ENCODE measurements around the gene PAGE5. TPM values are rescaled to one million over a fixed set of nuclear protein-coding genes. Genes with fewer than 3 reads are reported as not detected.

The PAGE5 gene
- total RNA-seq, 1 experiment from 2014 or later: not detected

DNA sequence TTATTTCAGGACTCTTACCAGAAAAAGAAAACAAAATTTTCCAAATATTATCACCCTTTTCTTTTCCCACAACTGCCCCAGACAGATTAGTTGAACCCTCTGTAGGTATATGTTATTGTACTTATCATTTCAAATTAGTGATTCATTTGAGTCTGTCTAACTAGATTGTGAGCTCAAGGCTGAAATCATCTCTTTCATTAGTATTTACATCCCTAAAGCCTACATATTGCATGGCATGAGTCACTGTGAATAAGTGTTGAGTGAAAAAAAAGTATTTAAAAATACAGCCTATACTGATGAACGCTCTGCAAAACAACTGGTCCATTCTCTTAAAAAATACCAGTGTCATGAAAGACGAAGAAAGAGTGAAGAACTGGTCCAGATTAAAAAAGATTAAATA is 40.7 kb downstream of the PAGE5 start:
- Histone ChIP-seq H3K27ac (ENCODE audit: insufficient read length, low read depth, low read length) (no peak overlapping the region), H4K5ac (ENCODE audit: insufficient read length, low read depth, low read length) (no peak overlapping the region), H2BK12ac (ENCODE audit: insufficient read length, low read depth, low read length) (no peak overlapping the region), H2AK5ac (ENCODE audit: insufficient read length, low read length) (no peak overlapping the region), H3K27me3 (ENCODE audit: insufficient read depth, low read length) (no peaks in the 10 kb centered on the region), H3K4ac (ENCODE audit: low read depth, low read length) (no peak overlapping the region), H2BK20ac (ENCODE audit: low read depth, low read length, poor library complexity, severe bottlenecking) (no peak overlapping the region), H3K9me3 (ENCODE audit: control insufficient read depth, low read depth, low read length) (peaks cover 39% of the 10 kb centered on the region), H3K9ac (ENCODE audit: extremely low read depth, insufficient read length, low read length) (no peak overlapping the region), H3K23ac (ENCODE audit: insufficient read length, low read depth, low read length) (no peak overlapping the region), H3K79me1 (ENCODE audit: insufficient read depth, low read depth, low read length, poor library complexity, severe bottlenecking) (no peaks in the 10 kb centered on the region), H3K56ac (ENCODE audit: insufficient read length, low read depth, low read length) (no peak overlapping the region), H2BK120ac (ENCODE audit: low read depth, low read length, poor library complexity, severe bottlenecking) (no peak overlapping the region), H4K91ac (ENCODE audit: insufficient read length, low read depth, low read length) (no peak overlapping the region), H3K4me2 (ENCODE audit: insufficient read depth, insufficient read length, low read length) (no peak overlapping the region), H4K20me1 (ENCODE audit: control insufficient read depth, insufficient read depth, insufficient read length) (no peaks in the 10 kb centered on the region), H3T11ph (ENCODE audit: low read length) (no peak overlapping the region), H4K8ac (replicated peaks; ENCODE audit: insufficient read length, low read depth, low read length) (no peak overlapping the region), H3K23me2 (ENCODE audit: insufficient read length, low read depth, low read length, poor library complexity, severe bottlenecking) (no peaks in the 10 kb centered on the region), H3K4me1 (ENCODE audit: insufficient read depth, low read length) (no peaks in the 10 kb centered on the region), H3K18ac (ENCODE audit: insufficient read length, low read depth, low read length) (no peak overlapping the region), H2BK5ac (ENCODE audit: insufficient read length, low read length) (no peak overlapping the region), H3K79me2 (ENCODE audit: insufficient read depth, low read length) (no peaks in the 10 kb centered on the region), H3K14ac (ENCODE audit: insufficient read depth, low read length) (no peak overlapping the region), H2BK15ac (ENCODE audit: low read depth, low read length) (no peak overlapping the region), H2AFZ (ENCODE audit: low read length) (no peak overlapping the region)
- DNase-seq: no peak
- H3K4me1 Mint-ChIP-seq: no peaks in the 10 kb centered on the region
- H3K27ac Mint-ChIP-seq: no peak overlapping the region
- TF ChIP-seq, protein P1, sequence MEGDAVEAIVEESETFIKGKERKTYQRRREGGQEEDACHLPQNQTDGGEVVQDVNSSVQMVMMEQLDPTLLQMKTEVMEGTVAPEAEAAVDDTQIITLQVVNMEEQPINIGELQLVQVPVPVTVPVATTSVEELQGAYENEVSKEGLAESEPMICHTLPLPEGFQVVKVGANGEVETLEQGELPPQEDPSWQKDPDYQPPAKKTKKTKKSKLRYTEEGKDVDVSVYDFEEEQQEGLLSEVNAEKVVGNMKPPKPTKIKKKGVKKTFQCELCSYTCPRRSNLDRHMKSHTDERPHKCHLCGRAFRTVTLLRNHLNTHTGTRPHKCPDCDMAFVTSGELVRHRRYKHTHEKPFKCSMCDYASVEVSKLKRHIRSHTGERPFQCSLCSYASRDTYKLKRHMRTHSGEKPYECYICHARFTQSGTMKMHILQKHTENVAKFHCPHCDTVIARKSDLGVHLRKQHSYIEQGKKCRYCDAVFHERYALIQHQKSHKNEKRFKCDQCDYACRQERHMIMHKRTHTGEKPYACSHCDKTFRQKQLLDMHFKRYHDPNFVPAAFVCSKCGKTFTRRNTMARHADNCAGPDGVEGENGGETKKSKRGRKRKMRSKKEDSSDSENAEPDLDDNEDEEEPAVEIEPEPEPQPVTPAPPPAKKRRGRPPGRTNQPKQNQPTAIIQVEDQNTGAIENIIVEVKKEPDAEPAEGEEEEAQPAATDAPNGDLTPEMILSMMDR (conservative IDR thresholded peaks at IDR 0.05): no peak
- H3K4me3 Mint-ChIP-seq: no peak overlapping the region
- H3K9me3 Mint-ChIP-seq: peaks cover 57 to 60% of the 10 kb centered on the region in 2 experiments
- peaks cover 0 to 3% (median 0%) of the 10 kb centered on the region in 3 experiments; a peak in 3 of 7 replicates for H3K36me3 Mint-ChIP-seq (ENCODE audit: insufficient read depth in 1 of 3, low read depth in 3 of 3)
- no CpG with 5 or more reads among the region's 2 CpGs for WGBS (ENCODE audit: extremely low coverage, insufficient read length, low lambda C conversion rate)
- H3K27me3 Mint-ChIP-seq (ENCODE audit: low read depth): no peaks in the 10 kb centered on the region; the same call in 1 of the 2 replicates

All from H9 (cell line).